IMR-90 (cell line): Measurements from ENCODE around the gene CTNND2. TPM values are rescaled to one million over a fixed set of nuclear protein-coding genes. Genes with fewer than 3 reads are reported as not detected.

Experiments
- ATAC-seq: fragments of 200-7000 bp; cut with Tn5 transposase; 2 replicates; pipeline ENCODE4 v1.9.1; 2020; ENCODE audit warnings: low read depth, mild to moderate bottlenecking, moderate library complexity
- BruUV-seq: library from RNA; stranded (reverse); fragments of 400-500 nt; replicated peaks from 2 replicates; lab custom pipeline; 2021; lab: Mats Ljungman, UMichigan
- CTCF ChIA-PET: fragments of 300-600 bp; formaldehyde crosslinking; extraction: SDS; loops from one replicate; lab custom pipeline; 2021; ENCODE audit warnings: antibody characterized with exemption; lab: Yijun Ruan, JAX
- POLR2A ChIA-PET: fragments of 300-600 bp; sonication (Branson Sonifier 250); formaldehyde crosslinking; loops from one replicate; lab custom pipeline; 2022; ENCODE audit warnings: antibody characterized with exemption; ENCODE audit not compliant: unreplicated experiment; lab: Charles Lee
- DNase-seq: peaks from one replicate; pipeline ENCODE4 v3.0.0; 2013
- H2AFZ ChIP-seq: replicated peaks from 2 replicates; pipeline ENCODE3; 2013; ENCODE audit warnings: low read length, mild to moderate bottlenecking; ENCODE audit not compliant: poor library complexity
- H2AK5ac ChIP-seq: 2 replicates; pipeline ENCODE4 v1.6.1; 2013; ENCODE audit warnings: low read depth, low read length, inconsistent platforms
- H2AK9ac ChIP-seq: replicated peaks from 2 replicates; pipeline ENCODE3; 2013; ENCODE audit warnings: mild to moderate bottlenecking, low read depth, low read length, moderate library complexity; ENCODE audit not compliant: poor library complexity
- H2BK120ac ChIP-seq: 2 replicates; pipeline ENCODE4 v1.6.1; 2013; ENCODE audit warnings: low read depth, low read length, inconsistent platforms
- H2BK15ac ChIP-seq: 3 replicates; pipeline ENCODE4 v1.6.1; 2013; ENCODE audit warnings: low read depth, low read length, inconsistent platforms
- H2BK20ac ChIP-seq: 2 replicates; pipeline ENCODE4 v1.6.1; 2013; ENCODE audit warnings: low read depth, mild to moderate bottlenecking, inconsistent platforms, low read length, moderate library complexity
- H2BK5ac ChIP-seq: 2 replicates; pipeline ENCODE4 v1.6.1; 2013; ENCODE audit warnings: mild to moderate bottlenecking, low read depth, low read length, inconsistent platforms; ENCODE audit not compliant: poor library complexity, severe bottlenecking
- H3K14ac ChIP-seq: replicated peaks from 2 replicates; pipeline ENCODE4 v1.6.1; 2013; ENCODE audit warnings: low read depth, low read length, inconsistent platforms
- H3K18ac ChIP-seq: 2 replicates; pipeline ENCODE4 v1.6.1; 2013; ENCODE audit warnings: low read depth, low read length, control low read depth
- H3K23ac ChIP-seq: 2 replicates; pipeline ENCODE4 v1.6.1; 2013; ENCODE audit warnings: low read depth, low read length, inconsistent platforms
- H3K27ac ChIP-seq: 2 replicates; pipeline ENCODE4 v1.5.1; 2013; ENCODE audit warnings: mild to moderate bottlenecking, control low read depth, low read length; ENCODE audit not compliant: insufficient read depth
- H3K27me3 ChIP-seq: 2 replicates; pipeline ENCODE4 v1.6.1; 2013; ENCODE audit warnings: low read length; ENCODE audit not compliant: control insufficient read depth, insufficient read depth
- H3K36me3 ChIP-seq: 2 replicates; pipeline ENCODE4 v1.6.1; 2013; ENCODE audit warnings: low read length, mixed read lengths; ENCODE audit not compliant: control insufficient read depth, insufficient read depth
- H3K4ac ChIP-seq: 2 replicates; pipeline ENCODE4 v1.6.1; 2013; ENCODE audit warnings: low read depth, low read length, inconsistent platforms
- H3K4me1 ChIP-seq: 2 replicates; pipeline ENCODE4 v1.6.1; 2013; ENCODE audit warnings: low read length, mixed read lengths; ENCODE audit not compliant: control insufficient read depth, insufficient read depth
- H3K4me2 ChIP-seq: 2 replicates; pipeline ENCODE4 v1.6.1; 2013; ENCODE audit warnings: low read depth, mild to moderate bottlenecking, control low read depth, low read length, moderate library complexity
- H3K4me3 ChIP-seq: 2 replicates; pipeline ENCODE4 v1.5.1; 2013; ENCODE audit warnings: low read depth, mild to moderate bottlenecking, control low read depth, low read length, moderate library complexity; ENCODE audit not compliant: insufficient read depth
- H3K56ac ChIP-seq: 2 replicates; pipeline ENCODE4 v1.6.1; 2013; ENCODE audit warnings: low read length, inconsistent platforms; ENCODE audit not compliant: insufficient read depth; ENCODE audit errors: extremely low read depth
- H3K79me1 ChIP-seq, 2 experiments: 2 replicates each; pipeline ENCODE4 v1.6.1; 2013; ENCODE audit warnings: low read length in 2 of 2, inconsistent platforms in 1 of 2, low read depth in 1 of 2
- H3K9ac ChIP-seq: 2 replicates; pipeline ENCODE4 v1.6.1; 2013; ENCODE audit warnings: low read depth, low read length, control low read depth
- H3K9me1 ChIP-seq: 2 replicates; pipeline ENCODE4 v1.6.1; 2013; ENCODE audit warnings: low read length, inconsistent platforms; ENCODE audit not compliant: insufficient read depth
- H3K9me3 ChIP-seq: 2 replicates; pipeline ENCODE4 v1.6.1; 2013; ENCODE audit warnings: low read length; ENCODE audit not compliant: control insufficient read depth, insufficient read depth
- H4K20me1 ChIP-seq: 2 replicates; pipeline ENCODE4 v1.6.1; 2013; ENCODE audit warnings: low read length, inconsistent platforms; ENCODE audit not compliant: insufficient read depth
- H4K5ac ChIP-seq: 2 replicates; pipeline ENCODE4 v1.6.1; 2013; ENCODE audit warnings: mild to moderate bottlenecking, low read depth, low read length, control low read depth
- H4K8ac ChIP-seq, 2 experiments: 2 replicates each; pipeline ENCODE4 v1.6.1; 2013; ENCODE audit warnings: low read depth in 2 of 2, low read length in 2 of 2, control low read depth in 1 of 2, inconsistent platforms in 1 of 2
- H4K91ac ChIP-seq: 2 replicates; pipeline ENCODE4 v1.6.1; 2013; ENCODE audit warnings: low read depth, low read length, inconsistent platforms; ENCODE audit not compliant: insufficient read depth
- BHLHE40 ChIP-seq: fragments of 150-350 bp; IDR thresholded peaks from 2 replicates; pipeline ENCODE4 v1.6.1; 2016; ENCODE audit warnings: mild to moderate bottlenecking, low read depth, low read length
- CEBPB ChIP-seq: IDR thresholded peaks from 2 replicates; pipeline ENCODE4 v1.6.1; 2012; ENCODE audit warnings: low read depth, low read length, improper control_type of control experiment
- CHD1 ChIP-seq: IDR thresholded peaks from 2 replicates; pipeline ENCODE4 v1.6.1; 2012; ENCODE audit warnings: low read depth, low read length, improper control_type of control experiment
- CTCF ChIP-seq: conservative IDR thresholded peaks from 2 replicates; pipeline ENCODE4 v1.5.1; 2012; ENCODE audit warnings: mild to moderate bottlenecking, low read depth, low read length, improper control_type of control experiment
- ELK1 ChIP-seq: fragments of 150-350 bp; IDR thresholded peaks from 2 replicates; pipeline ENCODE4 v1.6.1; 2016; ENCODE audit warnings: low read depth, mild to moderate bottlenecking, low read length, moderate library complexity, borderline replicate concordance
- FOS ChIP-seq: fragments of 150-350 bp; IDR thresholded peaks from 2 replicates; pipeline ENCODE4 v1.6.1; 2016; ENCODE audit warnings: low read depth, low read length
- MAFK ChIP-seq: IDR thresholded peaks from 2 replicates; pipeline ENCODE4 v1.6.1; 2012; ENCODE audit warnings: low read depth, low read length, improper control_type of control experiment
- MAZ ChIP-seq: IDR thresholded peaks from 2 replicates; pipeline ENCODE4 v1.6.1; 2012; ENCODE audit warnings: low read depth, mild to moderate bottlenecking, low read length, improper control_type of control experiment, moderate library complexity, borderline replicate concordance
- MXI1 ChIP-seq: IDR thresholded peaks from 2 replicates; pipeline ENCODE4 v1.6.1; 2012; ENCODE audit warnings: low read depth, mild to moderate bottlenecking, low read length, moderate library complexity, borderline replicate concordance
- NFE2L2 ChIP-seq: fragments of 150-350 bp; IDR thresholded peaks from 2 replicates; pipeline ENCODE4 v1.6.1; 2016; ENCODE audit warnings: low read depth, mild to moderate bottlenecking, low read length
- POLR2A ChIP-seq: IDR thresholded peaks from 2 replicates; pipeline ENCODE4 v1.6.1; 2012; ENCODE audit warnings: mild to moderate bottlenecking, low read depth, low read length
- RAD21 ChIP-seq: IDR thresholded peaks from 2 replicates; pipeline ENCODE4 v1.6.1; 2012; ENCODE audit warnings: low read length, improper control_type of control experiment
- RCOR1 ChIP-seq: IDR thresholded peaks from 2 replicates; pipeline ENCODE4 v1.6.1; 2012; ENCODE audit warnings: mild to moderate bottlenecking, low read length, improper control_type of control experiment; ENCODE audit not compliant: insufficient replicate concordance
- RFX5 ChIP-seq: IDR thresholded peaks from 2 replicates; pipeline ENCODE4 v1.8.0; 2012; ENCODE audit warnings: low read depth, mild to moderate bottlenecking, low read length, moderate library complexity
- SMC3 ChIP-seq: fragments of 150-350 bp; IDR thresholded peaks from 2 replicates; pipeline ENCODE4 v1.6.1; 2016; ENCODE audit warnings: low read depth, mild to moderate bottlenecking, antibody characterized with exemption, low read length, moderate library complexity
- USF2 ChIP-seq: fragments of 150-350 bp; IDR thresholded peaks from 2 replicates; pipeline ENCODE4 v1.6.1; 2017; ENCODE audit warnings: mild to moderate bottlenecking, antibody characterized with exemption, low read length, low read depth
- WGBS, 2 experiments: methylation state at CpG; one replicate each; pipeline versions ENCODE4 v1.1.5 to v1.1.7; 2013; ENCODE audit warnings: missing lambda C conversion rate in 2 of 2; ENCODE audit not compliant: insufficient read length in 1 of 2; ENCODE audit errors: extremely low coverage in 2 of 2; 5-methylcytosine and 5-hydroxymethylcytosine counted together
- dilution Hi-C: fragments of 300-500 bp; cut with HindIII; formaldehyde crosslinking; loops from one replicate; pipeline ENCODE4 v1.14.3; 2018; ENCODE audit warnings: low sequenced_read_pairs; ENCODE audit not compliant: unreplicated experiment
- in situ Hi-C: fragments of 300-500 bp; cut with MboI; formaldehyde crosslinking; loops from 3 replicates; pipeline ENCODE4 v1.14.3; 2019; ENCODE audit warnings: low sequenced_read_pairs, inconsistent platforms, mixed read lengths
- intact Hi-C: fragments of 100-400 bp; cut with micrococcal nuclease; formaldehyde crosslinking; loops from 2 replicates; pipeline ENCODE4 v1.10.0; 2022
- polyA plus RNA-seq, 3 experiments: library from polyadenylated mRNA; depleted of rRNA; stranded (reverse); fragments of >200 nt; gene quantifications; 2 replicates each; pipeline ENCODE4 v1.2.3, GENCODE V29; 2012; ENCODE audit warnings: low replicate concordance in 1 of 3
- total RNA-seq: library from RNA; depleted of rRNA; stranded (reverse); fragments of >200 nt; gene quantifications from 2 replicates; pipeline ENCODE4 v1.2.3, GENCODE V29; 2012

The CTNND2 gene
- total and polyA plus RNA-seq, 2 of the 4 experiments (the other 2 are of a cell fraction): not detected

- Histone ChIP-seq H2BK120ac (no peak overlapping the region), H3K9me3 (no peaks in the 10 kb centered on the region), H4K8ac (no peak overlapping the region), H3K9ac (no peak overlapping the region), H2AK5ac (no peak overlapping the region), H2BK15ac (no peak overlapping the region), H3K4me2 (no peak overlapping the region), H3K36me3 (no peaks in the 10 kb centered on the region), H3K27ac (no peak overlapping the region), H3K27me3 (peaks cover 21% of the 10 kb centered on the region), H3K56ac (no peak overlapping the region), H2BK20ac (no peak overlapping the region), H3K4me1 (no peaks in the 10 kb centered on the region), H4K91ac (no peak overlapping the region), H3K23ac (no peak overlapping the region), H4K20me1 (no peaks in the 10 kb centered on the region), H2BK5ac (no peak overlapping the region), H4K5ac (no peak overlapping the region), H3K79me1 (no peaks in the 10 kb centered on the region), H3K18ac (no peak overlapping the region), H3K4ac (no peak overlapping the region), H3K4me3 (no peak overlapping the region), H3K14ac (no peak overlapping the region), H2AK9ac (no peak overlapping the region), H2AFZ (no peak overlapping the region), H3K9me1 (peaks cover 4% of the 10 kb centered on the region; the same call in 1 of the 2 replicates)
- dilution Hi-C loops: no loop called here
- in situ Hi-C loops: no loop called here
- no peak for DNase-seq
- BruUV-seq: no TSS peak
- ATAC-seq: no peak
- WGBS, 2 experiments: 74% methylated on average over 4 of the region's 9 CpGs; no CpG with 5 or more reads in 1 of the 2 experiments
- POLR2A ChIA-PET: no interaction called here
- CTCF ChIA-PET: no interaction called here
- intact Hi-C loops: no loop called here
- TF ChIP-seq RCOR1 (no peak), RAD21 (no peak), ELK1 (no peak), CTCF (no peak), SMC3 (no peak), BHLHE40 (no peak), MAZ (no peak), MXI1 (no peak), RFX5 (no peak), MAFK (no peak), CEBPB (no peak), CHD1 (no peak), FOS (no peak), USF2 (no peak), POLR2A (no peak), NFE2L2 (no peak)
Measured at GRCh38 chr5:10990634-10991033, 913.6 kb downstream of the CTNND2 start.
